ENCODE results near the gene LHFPL5.

Gene LHFPL5

GRCh38 chr6:35774116-35774794 lies 30.9 kb upstream of the LHFPL5 start:
- no peak for TF ChIP-seq CTCF (IDR thresholded peaks at IDR 0.05; ENCODE audit: low read depth, low read length, missing control alignments)
- H3K4me3 ChIP-seq (ENCODE audit: low read depth, low read length), result no peak overlapping the region
- DNase-seq (ENCODE audit: low read depth), result no peak

- H3K4me3 ChIP-seq (ENCODE audit: low read depth, low read length), result no peak overlapping the region
- no peak for DNase-seq (ENCODE audit: low read depth)
- no peak for TF ChIP-seq CTCF (IDR thresholded peaks at IDR 0.05; ENCODE audit: low read depth, low read length, missing control alignments)
Measured at GRCh38 chr6:35775031-35775430, 30.1 kb upstream of the LHFPL5 start.

- peak within 1 kb of the TSS; percentile 12 for H3K4me3 ChIP-seq (ENCODE audit: low read depth, low read length)
- DNase-seq (ENCODE audit: low read depth), result no peak
- no peak for TF ChIP-seq CTCF (IDR thresholded peaks at IDR 0.05; ENCODE audit: low read depth, low read length, missing control alignments)
Measured at GRCh38 chr6:35776364-35777215, 28.6 kb upstream of the LHFPL5 start, which contains the start of gene CLPSL2. TSS of gene CLPSL2 (plus strand) at chr6:35776598. CDS start at chr6:35776619, 21 bp downstream.

GRCh38 chr6:35777356-35778102 lies 27.6 kb upstream of the LHFPL5 start:
- TF ChIP-seq CTCF (IDR thresholded peaks at IDR 0.05; ENCODE audit: low read depth, low read length, missing control alignments), result no peak
- no peak overlapping the region for H3K4me3 ChIP-seq (ENCODE audit: low read depth, low read length)
- no peak for DNase-seq (ENCODE audit: low read depth)

GRCh38 chr6:35778437-35778836 lies 26.7 kb upstream of the LHFPL5 start:
- H3K4me3 ChIP-seq (ENCODE audit: low read depth, low read length), result no peak overlapping the region
- no peak for DNase-seq (ENCODE audit: low read depth)
- no peak for TF ChIP-seq CTCF (IDR thresholded peaks at IDR 0.05; ENCODE audit: low read depth, low read length, missing control alignments)

GRCh38 chr6:35780719-35781118 lies 24.4 kb upstream of the LHFPL5 start, which contains the start of gene CLPSL1:
TSS of gene CLPSL1 (plus strand) at chr6:35781019. CDS start at chr6:35781111, 92 bp downstream.
- no peak for DNase-seq (ENCODE audit: low read depth)
- no peak for TF ChIP-seq CTCF (IDR thresholded peaks at IDR 0.05; ENCODE audit: low read depth, low read length, missing control alignments)
- no peak within 1 kb of the TSS for H3K4me3 ChIP-seq (ENCODE audit: low read depth, low read length)
